ENCODE results near the gene BDNF. TPM values are rescaled to one million over a fixed set of nuclear protein-coding genes. Genes with fewer than 3 reads are reported as not detected.

BDNF gene
- total RNA-seq, 1 donor from 2014 or later = 2.9 TPM

Other genes starting within 250 kb of the BDNF start
- gene LGR4, start 227.7 kb downstream of the BDNF start, total RNA-seq = 142 TPM
- gene LIN7C, start 193.7 kb downstream of the BDNF start, total RNA-seq = 55.7 TPM

All from skin of body (tissue), 1 donor.